Progenitor cell of endocrine pancreas (in vitro differentiated cells): ENCODE results near the gene NUCB1. TPM values are rescaled to one million over a fixed set of nuclear protein-coding genes. Genes with fewer than 3 reads are reported as not detected.
"Not testable (repeated sequence)": the region's sequence is repeated elsewhere in the genome, so short reads cannot be mapped to it uniquely, and the experiment has no call there.

Source experiments
- DNase-seq: peaks from one replicate; pipeline ENCODE4 v3.0.0; 2021; ENCODE audit warnings: low spot score; ENCODE audit not compliant: unreplicated experiment
- H3K27ac Mint-ChIP-seq: 2 replicates; pipeline ENCODE4 v1.8.0; 2021; ENCODE audit warnings: mild to moderate bottlenecking, moderate library complexity, mixed read lengths
- H3K27me3 Mint-ChIP-seq: 2 replicates; pipeline ENCODE4 v1.8.0; 2021; ENCODE audit warnings: mixed read lengths
- H3K36me3 Mint-ChIP-seq: 2 replicates; pipeline ENCODE4 v1.8.0; 2022; ENCODE audit warnings: mixed read lengths; ENCODE audit not compliant: insufficient read depth
- H3K4me1 Mint-ChIP-seq: 2 replicates; pipeline ENCODE4 v1.8.0; 2021; ENCODE audit warnings: low read depth, mixed read lengths
- H3K4me3 Mint-ChIP-seq: 2 replicates; pipeline ENCODE4 v1.8.0; 2021; ENCODE audit warnings: low read depth, mild to moderate bottlenecking, moderate library complexity, mixed read lengths
- H3K9me3 Mint-ChIP-seq: 2 replicates; pipeline ENCODE4 v1.8.0; 2021; ENCODE audit warnings: low read depth, mixed read lengths
- total RNA-seq: library from RNA; stranded (reverse); gene quantifications from 2 replicates; pipeline ENCODE4 v1.2.1, GENCODE V29; 2021
- TF ChIP-seq, protein P1 (sequence below): fragments of 200-600 bp; sonication (generic); IDR thresholded peaks from one replicate; pipeline ENCODE4 v1.5.0; 2021; ENCODE audit warnings: antibody characterized with exemption, mild to moderate bottlenecking; ENCODE audit not compliant: unreplicated experiment

Gene NUCB1
- total RNA-seq, 1 donor from 2014 or later: 165 TPM

DNA sequence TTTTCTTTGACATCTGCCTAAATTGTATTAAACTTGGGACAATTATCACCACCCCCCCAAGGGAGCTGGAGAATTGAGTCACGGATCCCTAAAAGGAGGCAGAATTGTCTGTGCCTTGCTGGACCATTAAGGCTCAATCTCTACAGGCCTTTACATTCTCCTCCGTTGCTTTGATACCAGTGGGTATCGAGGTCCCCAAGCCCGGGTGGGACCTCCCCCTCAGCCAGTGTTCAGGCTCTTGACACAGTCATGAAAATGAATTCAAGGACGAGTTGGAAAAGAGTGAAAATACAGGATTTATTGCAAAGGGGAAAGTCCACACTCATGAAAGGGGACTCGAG lies 22.3 kb upstream of the NUCB1 start:
- peak overlapping the region; percentile 74 for H3K27ac Mint-ChIP-seq
- peaks cover 4% of the 10 kb centered on the region for H3K9me3 Mint-ChIP-seq
- no peak for DNase-seq
- H3K36me3 Mint-ChIP-seq: peaks cover 28% of the 10 kb centered on the region
- H3K4me3 Mint-ChIP-seq: no peak overlapping the region
- H3K27me3 Mint-ChIP-seq: no peaks in the 10 kb centered on the region
- TF ChIP-seq, protein P1, sequence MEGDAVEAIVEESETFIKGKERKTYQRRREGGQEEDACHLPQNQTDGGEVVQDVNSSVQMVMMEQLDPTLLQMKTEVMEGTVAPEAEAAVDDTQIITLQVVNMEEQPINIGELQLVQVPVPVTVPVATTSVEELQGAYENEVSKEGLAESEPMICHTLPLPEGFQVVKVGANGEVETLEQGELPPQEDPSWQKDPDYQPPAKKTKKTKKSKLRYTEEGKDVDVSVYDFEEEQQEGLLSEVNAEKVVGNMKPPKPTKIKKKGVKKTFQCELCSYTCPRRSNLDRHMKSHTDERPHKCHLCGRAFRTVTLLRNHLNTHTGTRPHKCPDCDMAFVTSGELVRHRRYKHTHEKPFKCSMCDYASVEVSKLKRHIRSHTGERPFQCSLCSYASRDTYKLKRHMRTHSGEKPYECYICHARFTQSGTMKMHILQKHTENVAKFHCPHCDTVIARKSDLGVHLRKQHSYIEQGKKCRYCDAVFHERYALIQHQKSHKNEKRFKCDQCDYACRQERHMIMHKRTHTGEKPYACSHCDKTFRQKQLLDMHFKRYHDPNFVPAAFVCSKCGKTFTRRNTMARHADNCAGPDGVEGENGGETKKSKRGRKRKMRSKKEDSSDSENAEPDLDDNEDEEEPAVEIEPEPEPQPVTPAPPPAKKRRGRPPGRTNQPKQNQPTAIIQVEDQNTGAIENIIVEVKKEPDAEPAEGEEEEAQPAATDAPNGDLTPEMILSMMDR: no peak
- peaks cover 31% of the 10 kb centered on the region for H3K4me1 Mint-ChIP-seq

DNA sequence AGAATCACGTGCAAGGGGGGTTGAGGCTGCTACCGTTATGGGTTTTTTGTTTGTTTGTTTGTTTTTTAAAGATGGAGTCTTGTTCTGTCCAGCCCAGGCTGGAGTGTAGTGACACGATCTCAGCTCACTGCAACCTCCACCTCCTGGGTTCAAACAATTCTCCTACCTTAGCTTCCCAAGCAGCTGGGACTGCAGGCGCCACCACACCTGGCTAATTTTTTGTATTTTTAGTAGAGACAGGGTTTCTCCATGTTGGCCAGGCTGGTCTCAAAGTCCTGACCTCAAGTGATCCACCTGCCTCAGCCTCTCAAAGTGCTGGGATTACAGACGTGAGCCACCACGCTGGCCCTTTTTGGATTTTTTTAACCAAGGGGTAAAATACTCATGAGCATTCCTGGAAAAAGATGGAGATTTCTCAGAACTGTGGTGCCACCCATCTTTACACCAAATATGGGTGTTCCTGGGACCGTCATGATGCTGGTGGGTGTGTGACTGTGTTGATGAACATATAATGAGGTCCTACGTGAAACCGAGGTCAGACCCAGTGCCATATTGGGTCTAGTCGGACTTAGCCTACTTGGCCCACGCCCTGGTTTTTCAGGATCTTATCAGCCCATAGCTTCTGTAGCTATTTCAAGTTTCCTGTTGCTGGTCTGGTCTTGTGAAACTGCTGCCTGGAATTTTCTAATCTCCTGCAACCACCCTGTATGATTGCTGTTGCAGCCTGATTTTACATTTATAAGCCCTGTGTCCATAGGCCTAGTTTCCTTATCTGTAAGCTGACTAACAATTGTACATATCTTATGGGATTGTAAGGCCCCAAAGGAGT lies 21.7 kb upstream of the NUCB1 start:
- Mint-ChIP-seq H3K4me1 (peaks cover 26% of the 10 kb centered on the region), H3K36me3 (peaks cover 26% of the 10 kb centered on the region), H3K9me3 (peaks cover 4% of the 10 kb centered on the region), H3K4me3 (no peak overlapping the region), H3K27me3 (no peaks in the 10 kb centered on the region), H3K27ac (peak overlapping the region; percentile 74)
- TF ChIP-seq, protein P1: no peak
- DNase-seq: no peak

DNA sequence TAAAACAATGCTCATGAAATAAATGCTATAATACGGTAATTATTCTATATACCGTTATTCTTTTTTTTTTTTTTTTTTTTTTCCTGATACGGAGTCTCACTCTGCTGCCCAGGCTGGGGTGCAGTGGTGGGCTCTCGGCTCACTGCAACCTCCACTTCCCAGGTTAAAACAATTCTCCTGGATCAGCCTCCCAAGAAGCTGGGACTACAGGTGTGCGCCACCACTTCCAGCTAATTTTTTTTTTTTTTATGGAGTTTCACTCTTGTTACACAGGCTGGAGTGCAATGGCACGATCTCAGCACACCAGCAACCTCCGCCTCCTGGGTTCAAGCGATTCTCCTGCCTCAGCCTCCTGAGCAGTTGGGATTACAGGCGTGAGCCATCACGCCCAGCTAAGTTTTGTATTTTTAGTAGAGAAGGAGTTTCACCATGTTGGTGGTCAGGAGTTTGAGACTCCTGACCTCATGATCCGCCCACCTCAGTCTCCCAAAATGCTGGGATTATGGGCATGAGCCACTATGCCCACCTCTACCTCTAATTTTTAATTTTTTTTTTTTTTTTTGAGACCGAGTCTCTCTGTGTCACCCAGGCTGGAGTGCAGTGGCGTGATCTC lies 21.0 kb upstream of the NUCB1 start:
- no peak for DNase-seq
- Mint-ChIP-seq H3K4me1 (peaks cover 19% of the 10 kb centered on the region), H3K27ac (no peak overlapping the region), H3K4me3 (no peak overlapping the region), H3K27me3 (no peaks in the 10 kb centered on the region), H3K9me3 (peaks cover 4% of the 10 kb centered on the region), H3K36me3 (peaks cover 19% of the 10 kb centered on the region)
- TF ChIP-seq, protein P1: no peak

DNA sequence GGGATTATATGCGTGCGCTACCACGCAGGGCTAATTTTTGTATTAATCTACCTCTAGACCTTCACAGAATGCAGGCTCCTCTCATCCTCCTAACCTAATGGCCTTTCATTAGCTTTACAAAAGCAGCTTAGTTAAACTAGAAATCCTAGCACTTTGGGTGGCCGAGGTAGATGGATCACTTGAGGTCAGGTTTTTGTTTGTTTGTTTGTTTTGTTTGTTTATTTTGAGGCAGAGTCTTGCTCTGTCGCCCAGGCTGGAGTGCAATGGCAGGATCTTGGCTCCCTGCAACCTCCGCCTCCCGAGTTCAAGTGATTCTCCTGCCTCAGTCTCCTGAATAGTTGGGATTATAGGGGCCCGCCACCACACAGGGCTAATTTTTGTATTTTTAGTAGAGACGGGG lies 20.4 kb upstream of the NUCB1 start:
- H3K27ac Mint-ChIP-seq, H3K27me3 Mint-ChIP-seq, DNase-seq, H3K9me3 Mint-ChIP-seq, H3K4me3 Mint-ChIP-seq: not testable (repeated sequence)
- H3K4me1 Mint-ChIP-seq: peaks cover 13% of the 10 kb centered on the region
- H3K36me3 Mint-ChIP-seq: peaks cover 13% of the 10 kb centered on the region

DNA sequence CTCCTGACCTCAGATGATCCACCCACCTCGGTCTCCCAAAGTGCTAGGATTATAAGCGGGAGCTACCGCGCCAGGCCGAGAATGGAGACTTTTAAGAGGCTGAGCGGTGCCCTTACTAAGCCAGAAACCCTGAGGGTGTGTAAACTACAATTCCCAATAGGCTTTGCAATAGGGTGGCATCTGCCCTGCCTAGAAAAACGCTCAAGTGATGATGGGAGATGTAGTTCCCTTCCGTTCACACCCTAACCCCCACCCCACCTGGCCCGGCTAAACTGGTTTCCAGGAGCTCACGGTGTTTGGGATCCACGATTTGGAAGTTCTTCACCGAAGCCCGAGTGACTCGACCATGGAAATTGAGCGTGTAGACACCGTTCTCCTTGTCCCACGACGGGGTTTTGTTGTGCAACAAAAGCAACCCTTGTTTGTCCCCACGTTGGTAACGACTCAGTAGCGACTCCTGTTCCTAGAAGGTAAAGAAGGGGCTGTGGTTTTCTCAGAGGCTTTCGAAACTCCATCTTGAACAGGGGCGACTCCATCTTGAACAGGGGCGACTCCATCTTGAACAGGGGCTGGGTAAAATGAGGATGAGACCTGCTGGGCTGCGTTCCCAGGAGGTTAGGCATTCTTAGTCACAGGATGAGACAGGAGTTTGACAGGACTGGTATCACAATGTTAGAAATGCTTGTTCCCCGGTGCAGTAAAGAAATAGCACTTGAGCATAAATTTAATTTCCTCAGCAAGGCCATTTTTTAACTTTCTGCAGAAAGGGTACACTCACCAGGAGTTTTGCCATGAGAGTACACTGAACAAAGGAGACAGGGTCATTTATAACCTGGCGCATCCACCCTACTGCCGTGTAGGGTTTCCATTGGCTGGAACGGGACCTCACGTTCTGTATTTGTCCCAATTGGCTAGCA lies 18.1 kb upstream of the NUCB1 start:
- Mint-ChIP-seq H3K36me3 (peaks cover 5% of the 10 kb centered on the region), H3K4me1 (no peaks in the 10 kb centered on the region), H3K9me3 (peaks cover 4% of the 10 kb centered on the region), H3K27ac (no peak overlapping the region), H3K27me3 (no peaks in the 10 kb centered on the region), H3K4me3 (no peak overlapping the region)
- TF ChIP-seq, protein P1: no peak
- no peak for DNase-seq
